ENCODE measurements around the gene ALDH1A2.

The ALDH1A2 gene

GRCh38 chr15:58064082-58064979, 1.2 kb downstream of the ALDH1A2 start:
- Histone ChIP-seq H3K27ac (ENCODE audit: low read depth, low read length) (no peak overlapping the region), H3K27me3 (ENCODE audit: control insufficient read depth, insufficient read depth, low read length) (peaks cover 19% of the 10 kb centered on the region)

GRCh38 chr15:58063614-58064013, 1.9 kb downstream of the ALDH1A2 start:
- no peak overlapping the region for H3K9ac ChIP-seq (ENCODE audit: low read length)
- no peak overlapping the region for H3K27ac ChIP-seq (ENCODE audit: low read depth, low read length)
- peaks cover 19% of the 10 kb centered on the region for H3K27me3 ChIP-seq (ENCODE audit: control insufficient read depth, insufficient read depth, low read length)
- no peak overlapping the region for H3K4me3 ChIP-seq (ENCODE audit: low read length)
- no peaks in the 10 kb centered on the region for H3K36me3 ChIP-seq (ENCODE audit: control insufficient read depth, insufficient read depth, low read length)
- H3K4me1 ChIP-seq (ENCODE audit: control insufficient read depth, insufficient read depth, low read length), result no peaks in the 10 kb centered on the region

More at GRCh38 chr15:58064082-58064979, 1.2 kb downstream of the ALDH1A2 start:
- Histone ChIP-seq H3K36me3 (ENCODE audit: control insufficient read depth, insufficient read depth, low read length) (no peaks in the 10 kb centered on the region), H3K4me1 (ENCODE audit: control insufficient read depth, insufficient read depth, low read length) (no peaks in the 10 kb centered on the region), H3K9ac (ENCODE audit: low read length) (no peak overlapping the region), H3K4me3 (ENCODE audit: low read length) (no peak overlapping the region)

- Histone ChIP-seq H3K36me3 (ENCODE audit: control insufficient read depth, insufficient read depth, low read length) (no peaks in the 10 kb centered on the region), H3K4me1 (ENCODE audit: control insufficient read depth, insufficient read depth, low read length) (no peaks in the 10 kb centered on the region), H3K4me3 (ENCODE audit: low read length) (no peak overlapping the region), H3K9ac (ENCODE audit: low read length) (no peak overlapping the region), H3K27ac (ENCODE audit: low read depth, low read length) (no peak overlapping the region), H3K27me3 (ENCODE audit: control insufficient read depth, insufficient read depth, low read length) (peaks cover 19% of the 10 kb centered on the region)
Observed at GRCh38 chr15:58062983-58063382, 2.5 kb downstream of the ALDH1A2 start.

DNA sequence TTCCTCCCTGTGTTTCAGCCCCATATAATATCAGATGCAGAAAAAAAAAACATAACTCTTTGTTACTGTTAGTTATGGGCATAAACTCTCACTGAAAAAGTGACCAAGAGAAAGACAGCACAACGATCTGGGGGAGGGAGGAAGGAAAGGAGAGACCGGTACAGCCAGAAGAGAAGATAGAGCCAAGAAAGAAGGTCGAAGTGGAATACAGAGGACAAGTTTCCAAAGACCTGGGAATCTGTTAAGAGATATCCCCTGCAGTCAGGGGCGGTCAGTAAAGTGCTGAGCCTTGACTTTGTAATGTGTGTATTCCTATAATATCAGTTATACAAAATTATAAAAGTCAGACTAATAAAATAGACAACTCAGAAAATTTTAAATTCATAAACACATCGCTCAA, 3.3 kb downstream of the ALDH1A2 start:
- Histone ChIP-seq H3K4me3 (ENCODE audit: low read length) (no peak overlapping the region), H3K4me1 (ENCODE audit: control insufficient read depth, insufficient read depth, low read length) (no peaks in the 10 kb centered on the region), H3K36me3 (ENCODE audit: control insufficient read depth, insufficient read depth, low read length) (no peaks in the 10 kb centered on the region), H3K27ac (ENCODE audit: low read depth, low read length) (no peak overlapping the region), H3K27me3 (ENCODE audit: control insufficient read depth, insufficient read depth, low read length) (peaks cover 19% of the 10 kb centered on the region), H3K9ac (ENCODE audit: low read length) (no peak overlapping the region)

DNA sequence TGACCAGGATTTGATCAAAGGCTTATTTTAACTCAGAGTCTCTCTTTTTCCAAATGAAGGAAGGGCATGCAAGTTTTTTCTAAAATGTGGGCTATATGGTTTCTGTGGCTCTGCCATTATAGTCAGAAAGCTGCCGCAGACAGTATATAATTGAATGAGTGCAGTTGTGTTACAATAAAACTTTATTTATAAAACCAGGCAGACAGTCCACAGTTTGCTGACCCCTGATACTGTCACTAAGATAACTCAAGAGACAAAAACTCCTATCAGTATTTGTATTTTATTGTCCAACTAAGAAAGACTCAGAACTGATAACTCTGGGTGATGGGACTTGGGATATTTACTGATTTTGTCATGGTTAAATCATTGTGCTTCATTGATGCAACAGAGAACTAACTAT, 4.9 kb downstream of the ALDH1A2 start:
- Histone ChIP-seq H3K4me3 (ENCODE audit: low read length) (no peak overlapping the region), H3K27ac (ENCODE audit: low read depth, low read length) (no peak overlapping the region), H3K9ac (ENCODE audit: low read length) (no peak overlapping the region), H3K36me3 (ENCODE audit: control insufficient read depth, insufficient read depth, low read length) (no peaks in the 10 kb centered on the region), H3K27me3 (ENCODE audit: control insufficient read depth, insufficient read depth, low read length) (peaks cover 10% of the 10 kb centered on the region), H3K4me1 (ENCODE audit: control insufficient read depth, insufficient read depth, low read length) (no peaks in the 10 kb centered on the region)

- no peak overlapping the region for H3K9ac ChIP-seq (ENCODE audit: low read length)
- H3K4me1 ChIP-seq (ENCODE audit: control insufficient read depth, insufficient read depth, low read length), result no peaks in the 10 kb centered on the region
- H3K27me3 ChIP-seq (ENCODE audit: control insufficient read depth, insufficient read depth, low read length), result peaks cover 4% of the 10 kb centered on the region
- no peak overlapping the region for H3K27ac ChIP-seq (ENCODE audit: low read depth, low read length)
- H3K4me3 ChIP-seq (ENCODE audit: low read length), result no peak overlapping the region
- no peaks in the 10 kb centered on the region for H3K36me3 ChIP-seq (ENCODE audit: control insufficient read depth, insufficient read depth, low read length)
Observed at GRCh38 chr15:58058729-58059128, 6.8 kb downstream of the ALDH1A2 start.

GRCh38 chr15:58058073-58058472, 7.4 kb downstream of the ALDH1A2 start:
- Histone ChIP-seq H3K36me3 (ENCODE audit: control insufficient read depth, insufficient read depth, low read length) (no peaks in the 10 kb centered on the region), H3K27me3 (ENCODE audit: control insufficient read depth, insufficient read depth, low read length) (peaks cover 4% of the 10 kb centered on the region), H3K4me1 (ENCODE audit: control insufficient read depth, insufficient read depth, low read length) (no peaks in the 10 kb centered on the region), H3K4me3 (ENCODE audit: low read length) (no peak overlapping the region), H3K27ac (ENCODE audit: low read depth, low read length) (no peak overlapping the region), H3K9ac (ENCODE audit: low read length) (no peak overlapping the region)

DNA sequence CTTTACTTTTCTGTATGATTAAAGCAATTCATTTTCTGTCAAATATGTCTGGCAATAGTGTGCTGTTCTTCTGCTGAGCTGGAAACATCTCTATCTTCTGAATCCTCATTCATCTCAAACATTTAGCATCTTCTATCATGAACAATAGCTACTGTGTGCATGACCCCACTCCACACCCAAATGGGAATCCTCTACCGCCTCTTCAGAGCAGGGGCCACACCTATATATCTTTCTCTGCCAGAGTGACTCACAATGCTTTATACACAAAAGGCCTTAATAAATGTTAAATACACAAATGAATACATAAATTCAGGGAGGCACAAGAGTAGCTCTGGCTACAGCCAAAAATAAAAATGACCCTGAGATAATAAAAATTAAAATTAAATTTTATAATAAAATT, 8.0 kb downstream of the ALDH1A2 start:
- no peak overlapping the region for H3K4me3 ChIP-seq (ENCODE audit: low read length)
- H3K9ac ChIP-seq (ENCODE audit: low read length), result no peak overlapping the region
- H3K36me3 ChIP-seq (ENCODE audit: control insufficient read depth, insufficient read depth, low read length), result no peaks in the 10 kb centered on the region
- peaks cover 1% of the 10 kb centered on the region for H3K27me3 ChIP-seq (ENCODE audit: control insufficient read depth, insufficient read depth, low read length)
- no peak overlapping the region for H3K27ac ChIP-seq (ENCODE audit: low read depth, low read length)
- H3K4me1 ChIP-seq (ENCODE audit: control insufficient read depth, insufficient read depth, low read length), result no peaks in the 10 kb centered on the region

- Histone ChIP-seq H3K27me3 (ENCODE audit: control insufficient read depth, insufficient read depth, low read length) (no peaks in the 10 kb centered on the region), H3K27ac (ENCODE audit: low read depth, low read length) (no peak overlapping the region), H3K9ac (ENCODE audit: low read length) (no peak overlapping the region), H3K4me3 (ENCODE audit: low read length) (no peak overlapping the region), H3K4me1 (ENCODE audit: control insufficient read depth, insufficient read depth, low read length) (no peaks in the 10 kb centered on the region), H3K36me3 (ENCODE audit: control insufficient read depth, insufficient read depth, low read length) (no peaks in the 10 kb centered on the region)
Observed at GRCh38 chr15:58056015-58056414, 9.5 kb downstream of the ALDH1A2 start.

GRCh38 chr15:58053315-58054153, 12.0 kb downstream of the ALDH1A2 start:
- Histone ChIP-seq H3K4me3 (ENCODE audit: low read length) (no peak overlapping the region), H3K9ac (ENCODE audit: low read length) (no peak overlapping the region), H3K4me1 (ENCODE audit: control insufficient read depth, insufficient read depth, low read length) (no peaks in the 10 kb centered on the region), H3K27me3 (ENCODE audit: control insufficient read depth, insufficient read depth, low read length) (no peaks in the 10 kb centered on the region), H3K27ac (ENCODE audit: low read depth, low read length) (no peak overlapping the region), H3K36me3 (ENCODE audit: control insufficient read depth, insufficient read depth, low read length) (no peaks in the 10 kb centered on the region)

GRCh38 chr15:58052334-58052733, 13.2 kb downstream of the ALDH1A2 start:
- Histone ChIP-seq H3K27ac (ENCODE audit: low read depth, low read length) (no peak overlapping the region), H3K27me3 (ENCODE audit: control insufficient read depth, insufficient read depth, low read length) (no peaks in the 10 kb centered on the region), H3K4me3 (ENCODE audit: low read length) (no peak overlapping the region), H3K4me1 (ENCODE audit: control insufficient read depth, insufficient read depth, low read length) (no peaks in the 10 kb centered on the region), H3K9ac (ENCODE audit: low read length) (no peak overlapping the region), H3K36me3 (ENCODE audit: control insufficient read depth, insufficient read depth, low read length) (no peaks in the 10 kb centered on the region)

DNA sequence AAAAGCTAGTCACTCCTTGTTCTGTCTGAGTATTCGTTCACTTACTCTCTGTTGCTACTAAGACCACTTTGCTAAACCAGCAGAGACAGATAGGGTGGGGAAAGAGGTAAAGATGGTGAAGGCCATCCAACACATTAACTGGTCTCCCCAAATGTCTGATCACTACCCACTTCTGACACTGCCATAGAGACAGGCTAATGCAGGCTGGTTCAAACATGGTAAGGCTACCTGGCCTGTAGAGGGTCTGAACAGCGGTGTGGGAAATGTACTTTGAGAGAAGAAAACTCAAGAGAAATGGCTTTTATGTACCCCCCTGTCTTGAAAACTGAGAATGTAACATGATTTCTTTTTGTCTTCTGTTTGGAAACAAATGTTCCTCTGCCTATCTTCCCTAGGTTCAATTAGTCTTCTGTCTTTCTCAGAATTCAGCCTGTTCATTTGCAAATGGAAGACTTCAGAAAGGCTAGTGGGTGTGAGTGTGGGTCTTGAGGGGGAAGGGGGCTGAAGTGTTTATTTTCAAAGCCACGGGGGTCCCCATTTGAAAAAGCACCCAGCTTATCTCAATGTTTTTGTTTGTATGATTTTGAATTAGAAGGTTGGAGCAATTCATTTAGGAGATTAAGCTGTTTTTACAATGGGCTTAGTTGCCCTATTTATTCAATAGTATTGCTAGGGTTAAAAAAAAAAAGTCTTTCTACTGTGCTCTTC, 15.8 kb downstream of the ALDH1A2 start:
- Histone ChIP-seq H3K27me3 (ENCODE audit: control insufficient read depth, insufficient read depth, low read length) (no peaks in the 10 kb centered on the region), H3K9ac (ENCODE audit: low read length) (no peak overlapping the region), H3K36me3 (ENCODE audit: control insufficient read depth, insufficient read depth, low read length) (no peaks in the 10 kb centered on the region), H3K27ac (ENCODE audit: low read depth, low read length) (no peak overlapping the region), H3K4me3 (ENCODE audit: low read length) (no peak overlapping the region), H3K4me1 (ENCODE audit: control insufficient read depth, insufficient read depth, low read length) (no peaks in the 10 kb centered on the region)

All from rectal smooth muscle tissue (tissue), 1 donor.